Fibroblast of lung (primary cell): ENCODE measurements around the gene CDH5.

Experiments used
- EZH2 ChIP-seq: IDR thresholded peaks from 2 replicates; pipeline ENCODE4 v1.5.1; 2012; ENCODE audit warnings: low read length, control low read depth, mild to moderate bottlenecking; ENCODE audit errors: missing control alignments
- TF ChIP-seq, protein P1 (sequence below), 2 donors: IDR thresholded peaks in 1 of 2; conservative IDR thresholded peaks in 1 of 2; 1 replicate in 1 of 2; 2 replicates in 1 of 2; pipeline ENCODE4 v1.5.1; 2011 to 2012; ENCODE audit warnings: low read length in 2 of 2, control low read depth in 1 of 2, inconsistent platforms in 1 of 2, low read depth in 1 of 2, mild to moderate bottlenecking in 1 of 2

DNA sequence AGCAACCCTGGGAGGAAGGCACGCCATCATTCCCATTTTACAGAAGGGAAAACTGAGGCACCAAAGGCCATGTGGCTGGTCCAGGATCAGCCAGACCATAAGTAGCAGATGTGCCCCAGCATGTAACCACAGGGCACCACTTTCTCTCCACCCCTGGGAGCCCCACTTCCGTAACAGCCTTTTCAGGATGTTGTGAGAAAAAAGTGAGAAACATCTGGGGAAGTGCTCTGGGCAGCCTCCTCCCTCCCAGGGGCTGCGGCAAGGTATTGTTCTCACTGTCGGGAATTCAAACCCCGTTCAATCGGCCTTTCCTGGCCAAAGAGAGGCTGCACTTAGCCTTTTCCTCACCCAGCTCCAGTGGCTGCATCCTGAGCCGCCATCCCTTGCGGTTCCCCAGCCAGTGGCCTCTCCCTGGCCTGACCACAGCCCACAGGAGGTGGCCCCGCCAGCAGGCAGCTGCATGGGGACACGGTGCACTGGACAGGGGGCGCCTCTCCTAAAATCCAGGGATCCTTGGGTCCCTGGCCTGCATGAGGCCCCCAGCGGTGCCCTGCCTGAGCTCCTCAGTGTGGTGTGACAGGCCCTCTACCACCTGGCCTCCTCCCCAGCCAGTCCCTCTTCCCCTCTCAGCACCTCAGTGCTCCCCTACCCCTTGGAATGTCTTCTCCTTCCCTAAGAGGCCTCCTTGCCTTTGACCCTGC is 5.7 kb upstream of the CDH5 start:
- TF ChIP-seq, protein P1, sequence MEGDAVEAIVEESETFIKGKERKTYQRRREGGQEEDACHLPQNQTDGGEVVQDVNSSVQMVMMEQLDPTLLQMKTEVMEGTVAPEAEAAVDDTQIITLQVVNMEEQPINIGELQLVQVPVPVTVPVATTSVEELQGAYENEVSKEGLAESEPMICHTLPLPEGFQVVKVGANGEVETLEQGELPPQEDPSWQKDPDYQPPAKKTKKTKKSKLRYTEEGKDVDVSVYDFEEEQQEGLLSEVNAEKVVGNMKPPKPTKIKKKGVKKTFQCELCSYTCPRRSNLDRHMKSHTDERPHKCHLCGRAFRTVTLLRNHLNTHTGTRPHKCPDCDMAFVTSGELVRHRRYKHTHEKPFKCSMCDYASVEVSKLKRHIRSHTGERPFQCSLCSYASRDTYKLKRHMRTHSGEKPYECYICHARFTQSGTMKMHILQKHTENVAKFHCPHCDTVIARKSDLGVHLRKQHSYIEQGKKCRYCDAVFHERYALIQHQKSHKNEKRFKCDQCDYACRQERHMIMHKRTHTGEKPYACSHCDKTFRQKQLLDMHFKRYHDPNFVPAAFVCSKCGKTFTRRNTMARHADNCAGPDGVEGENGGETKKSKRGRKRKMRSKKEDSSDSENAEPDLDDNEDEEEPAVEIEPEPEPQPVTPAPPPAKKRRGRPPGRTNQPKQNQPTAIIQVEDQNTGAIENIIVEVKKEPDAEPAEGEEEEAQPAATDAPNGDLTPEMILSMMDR (conservative IDR thresholded peaks at IDR 0.05 in 1 of 2, IDR thresholded peaks at IDR 0.05 in 1 of 2; ENCODE audit: low read depth in 1 of 2, low read length in 2 of 2): no peak
- TF ChIP-seq EZH2: no peak
